Body of pancreas (tissue), 4 donors: ENCODE results near the gene RAB3B. TPM values are rescaled to one million over a fixed set of nuclear protein-coding genes. Genes with fewer than 3 reads are reported as not detected.

ENCODE experiments used
- ATAC-seq: fragments of 150-250 bp; one replicate; pipeline ENCODE4 v1.9.1; 2016
- DNase-seq, 4 donors: peaks; one replicate each; pipeline ENCODE4 v3.0.0-alpha.2; 2019
- H3K27ac ChIP-seq, 4 donors: fragments of 200-600 bp; sonication (generic); 1 replicate in 3 of 4; 2 replicates in 1 of 4; pipeline versions ENCODE4 v1.5.1 to v1.6.1; 2016 to 2019; ENCODE audit warnings: mild to moderate bottlenecking in 1 of 4, mixed read lengths in 1 of 4, moderate library complexity in 1 of 4
- H3K27me3 ChIP-seq, 2 donors: fragments of 200-600 bp; sonication (generic); one replicate each; pipeline ENCODE4 v1.6.0; 2016; ENCODE audit warnings: mild to moderate bottlenecking in 1 of 2
- H3K36me3 ChIP-seq, 2 donors: fragments of 200-600 bp; sonication (generic); replicated peaks in 1 of 2; 2 replicates each; pipeline ENCODE4 v1.5.1; 2016; ENCODE audit warnings: low read depth in 2 of 2; ENCODE audit not compliant: insufficient read depth in 1 of 2
- H3K4me1 ChIP-seq: fragments of 200-600 bp; sonication (generic); one replicate; pipeline ENCODE4 v1.6.0; 2016
- H3K4me3 ChIP-seq, 2 donors: fragments of 200-600 bp; sonication (generic); 1 replicate in 1 of 2; 2 replicates in 1 of 2; pipeline ENCODE4 v1.5.1; 2016 to 2019
- H3K9me3 ChIP-seq, 3 donors: fragments of 200-600 bp; sonication (generic); 1 replicate in 2 of 3; 2 replicates in 1 of 3; pipeline ENCODE4 v1.5.1; 2016
- CTCF ChIP-seq, 7 experiments: fragments of 450-650 bp in 4 of 7; fragments of 200-600 bp in 3 of 7; sonication (generic) in 3 of 7; IDR thresholded peaks; one replicate each; pipeline ENCODE4 v1.5.1; 2016 to 2019; ENCODE audit warnings: antibody characterized with exemption in 7 of 7
- POLR2A ChIP-seq, 3 donors: fragments of 450-650 bp; IDR thresholded peaks; one replicate each; pipeline ENCODE4 v1.6.1; 2016; ENCODE audit warnings: antibody characterized with exemption in 3 of 3, mild to moderate bottlenecking in 2 of 3
- WGBS, 2 donors: methylation state at CpG; one replicate each; pipeline ENCODE4 v1.1.5; 2017; 5-methylcytosine and 5-hydroxymethylcytosine counted together
- intact Hi-C: fragments of 100-400 bp; cut with DNase I; formaldehyde crosslinking; loops from one replicate; pipeline ENCODE4 v1.15.1; 2023
- total RNA-seq, 2 donors: library from RNA; depleted of rRNA; stranded (reverse); fragments of >200 nt; gene quantifications; one replicate each; pipeline ENCODE4 v1.1.0, GENCODE V29; 2016

Gene RAB3B
- total RNA-seq, 2 donors from 2014 or later, result 1.3 to 2.9 TPM

GRCh38 chr1:51926171-51926812 is 64.2 kb downstream of the RAB3B start:
- Histone ChIP-seq H3K4me3 (no peak overlapping the region), H3K36me3 (no peaks in the 10 kb centered on the region), H3K27me3 (no peaks in the 10 kb centered on the region), H3K27ac (no peak overlapping the region), H3K9me3 (no peaks in the 10 kb centered on the region), H3K4me1 (no peaks in the 10 kb centered on the region)
- DNase-seq (no peak), ATAC-seq (no peak)
- WGBS, 2 donors, result 60% methylated on average over 5 of the region's 5 CpGs
- intact Hi-C loops, result no loop called here
- TF ChIP-seq CTCF (IDR thresholded peaks at IDR 0.05) (no peak), POLR2A (IDR thresholded peaks at IDR 0.05) (no peak)

GRCh38 chr1:51924455-51924854 is 66.0 kb downstream of the RAB3B start:
- no peak for TF ChIP-seq POLR2A (IDR thresholded peaks at IDR 0.05)
- no peak for TF ChIP-seq CTCF (IDR thresholded peaks at IDR 0.05)
- no peak overlapping the region for H3K27ac ChIP-seq
- no peaks in the 10 kb centered on the region for H3K27me3 ChIP-seq
- no peaks in the 10 kb centered on the region for H3K9me3 ChIP-seq
- intact Hi-C loops, result no loop called here
- H3K4me3 ChIP-seq, result no peak overlapping the region
- WGBS, 2 donors, result 64 to 83% methylated on average over 1 of the region's 1 CpG
- H3K36me3 ChIP-seq, result no peaks in the 10 kb centered on the region
- ATAC-seq (no peak), DNase-seq (no peak)
- H3K4me1 ChIP-seq, result no peaks in the 10 kb centered on the region

- no peak for ATAC-seq
- 47 to 48% methylated on average over 3 of the region's 3 CpGs for WGBS, 2 donors
Observed at GRCh38 chr1:51922040-51922439, 68.5 kb downstream of the RAB3B start.

GRCh38 chr1:51920130-51920529 is 70.4 kb downstream of the RAB3B start:
- no peaks in the 10 kb centered on the region for H3K36me3 ChIP-seq
- no peaks in the 10 kb centered on the region for H3K4me1 ChIP-seq
- intact Hi-C loops, result no loop called here
- H3K4me3 ChIP-seq, result no peak overlapping the region
- DNase-seq (no peak), ATAC-seq (no peak)
- WGBS, 2 donors, result 66 to 67% methylated on average over 5 of the region's 5 CpGs
- H3K27me3 ChIP-seq, result no peaks in the 10 kb centered on the region
- no peak overlapping the region for H3K27ac ChIP-seq
- no peaks in the 10 kb centered on the region for H3K9me3 ChIP-seq
- TF ChIP-seq CTCF (IDR thresholded peaks at IDR 0.05) (no peak), POLR2A (IDR thresholded peaks at IDR 0.05) (no peak)

More at GRCh38 chr1:51922040-51922439, 68.5 kb downstream of the RAB3B start:
- Histone ChIP-seq H3K4me1 (no peaks in the 10 kb centered on the region), H3K27me3 (no peaks in the 10 kb centered on the region), H3K27ac (no peak overlapping the region), H3K4me3 (no peak overlapping the region), H3K9me3 (no peaks in the 10 kb centered on the region), H3K36me3 (no peaks in the 10 kb centered on the region)
- intact Hi-C loops, result no loop called here
- DNase-seq, result no peak
- TF ChIP-seq POLR2A (IDR thresholded peaks at IDR 0.05) (no peak), CTCF (IDR thresholded peaks at IDR 0.05) (no peak)

- TF ChIP-seq POLR2A (IDR thresholded peaks at IDR 0.05) (no peak), CTCF (IDR thresholded peaks at IDR 0.05) (no peak)
- Histone ChIP-seq H3K27me3 (no peaks in the 10 kb centered on the region), H3K4me1 (no peaks in the 10 kb centered on the region), H3K4me3 (no peak overlapping the region), H3K9me3 (no peaks in the 10 kb centered on the region), H3K36me3 (no peaks in the 10 kb centered on the region), H3K27ac (no peak overlapping the region)
- intact Hi-C loops, result no loop called here
- no peak for ATAC-seq
- WGBS, 2 donors, result 85 to 89% methylated on average over 10 of the region's 10 CpGs
- DNase-seq, result no peak
Observed at GRCh38 chr1:51919684-51920083, 70.8 kb downstream of the RAB3B start.
